GM18858 (cell line): ENCODE results near the gene SLC12A4.
"Not testable (repeated sequence)": the region's sequence is repeated elsewhere in the genome, so short reads cannot be mapped to it uniquely, and the experiment has no call there.

Experiments used
- ATAC-seq: cut with Tn5 transposase; IDR thresholded peaks from one replicate; pipeline ENCODE4 v1.9.1; 2021; ENCODE audit not compliant: unreplicated experiment

Gene SLC12A4

DNA sequence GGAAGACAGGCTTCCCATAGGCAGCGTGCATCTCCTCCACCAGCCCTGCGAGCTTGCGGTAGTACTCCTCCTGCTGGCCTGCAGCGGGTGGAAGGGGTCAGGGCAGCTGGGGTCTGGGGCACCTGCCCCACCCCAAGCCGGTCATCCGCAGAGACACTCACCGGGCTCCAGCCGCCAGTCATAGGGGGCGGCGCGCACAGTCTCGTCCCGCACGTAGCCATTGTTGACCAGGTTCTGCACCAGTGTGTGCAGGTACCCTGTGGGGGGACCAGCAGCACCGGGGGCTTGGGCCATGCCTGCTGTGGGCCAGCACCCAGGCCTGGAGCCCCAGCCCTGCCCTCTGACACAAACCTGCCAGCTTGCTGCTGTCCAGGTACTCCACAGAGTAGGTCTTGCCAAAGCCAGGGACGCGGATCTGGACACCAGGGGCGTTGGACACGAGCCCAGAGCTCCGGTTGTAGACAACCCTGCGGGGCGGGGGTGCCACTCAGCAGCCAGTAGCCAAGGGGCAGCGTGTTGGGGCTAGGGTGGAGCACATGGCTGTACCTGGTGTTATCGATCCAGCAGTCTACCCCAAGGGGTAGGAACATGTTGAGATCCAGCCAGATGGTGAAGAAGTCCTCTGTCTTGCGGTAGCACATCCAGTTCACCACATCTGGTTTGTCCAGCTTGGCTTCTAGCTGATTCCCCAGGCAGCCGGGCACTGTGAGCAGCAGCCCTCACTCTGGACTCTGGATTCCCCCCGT, 25.8 kb downstream of the SLC12A4 start:
- ATAC-seq = no peak

DNA sequence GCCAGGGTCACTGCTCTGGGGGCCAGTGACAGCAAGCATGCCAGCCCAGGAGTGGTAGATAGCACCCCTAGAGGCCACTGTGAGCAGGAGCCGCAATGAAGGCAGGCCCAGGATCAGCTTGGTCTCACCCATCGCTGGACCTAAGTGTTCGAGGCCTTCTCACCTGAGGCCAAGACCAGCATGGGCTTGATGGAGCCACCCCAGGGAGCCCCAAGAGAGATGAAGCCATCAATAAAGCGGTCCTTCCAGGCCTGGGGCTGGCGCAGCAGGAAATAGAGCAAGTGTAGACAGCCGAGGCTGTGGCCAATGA, 26.3 kb downstream of the SLC12A4 start:
- ATAC-seq = no peak

DNA sequence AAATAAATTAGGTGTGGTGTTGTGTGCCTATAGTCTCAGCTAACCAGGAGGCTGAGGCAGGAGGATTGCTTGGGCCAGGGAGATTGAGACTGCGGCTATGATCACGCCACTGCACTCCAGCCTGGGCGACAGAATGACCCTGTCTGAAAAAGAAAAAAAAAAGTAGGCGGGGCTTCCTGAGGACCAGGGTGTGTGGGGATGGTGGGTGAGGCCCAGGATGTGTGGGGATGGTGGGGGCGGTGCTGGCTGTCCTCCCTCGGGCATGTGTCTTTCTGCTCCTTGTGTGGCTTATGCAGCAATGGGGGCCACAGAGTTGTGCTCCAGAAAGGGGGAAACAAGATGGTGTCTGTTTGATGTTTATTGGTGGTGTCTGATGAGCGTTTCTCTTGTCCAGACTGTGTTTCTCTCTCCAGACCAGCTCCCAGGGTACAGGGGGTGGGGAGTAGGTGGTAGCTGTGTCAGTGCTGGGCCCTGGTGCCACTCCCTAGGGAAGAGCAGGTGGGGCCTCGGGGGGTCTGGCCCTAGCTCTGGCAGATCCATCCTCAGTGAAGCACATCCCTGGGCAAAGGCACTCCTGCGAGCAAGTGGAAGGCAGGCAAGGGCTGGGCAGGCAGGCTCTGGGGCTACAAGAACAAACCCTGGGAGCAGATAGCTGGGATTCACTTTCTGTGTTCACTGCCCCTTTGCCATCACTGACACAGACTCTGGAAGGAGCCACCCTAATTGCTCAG, 26.8 kb downstream of the SLC12A4 start:
- ATAC-seq = no peak

DNA sequence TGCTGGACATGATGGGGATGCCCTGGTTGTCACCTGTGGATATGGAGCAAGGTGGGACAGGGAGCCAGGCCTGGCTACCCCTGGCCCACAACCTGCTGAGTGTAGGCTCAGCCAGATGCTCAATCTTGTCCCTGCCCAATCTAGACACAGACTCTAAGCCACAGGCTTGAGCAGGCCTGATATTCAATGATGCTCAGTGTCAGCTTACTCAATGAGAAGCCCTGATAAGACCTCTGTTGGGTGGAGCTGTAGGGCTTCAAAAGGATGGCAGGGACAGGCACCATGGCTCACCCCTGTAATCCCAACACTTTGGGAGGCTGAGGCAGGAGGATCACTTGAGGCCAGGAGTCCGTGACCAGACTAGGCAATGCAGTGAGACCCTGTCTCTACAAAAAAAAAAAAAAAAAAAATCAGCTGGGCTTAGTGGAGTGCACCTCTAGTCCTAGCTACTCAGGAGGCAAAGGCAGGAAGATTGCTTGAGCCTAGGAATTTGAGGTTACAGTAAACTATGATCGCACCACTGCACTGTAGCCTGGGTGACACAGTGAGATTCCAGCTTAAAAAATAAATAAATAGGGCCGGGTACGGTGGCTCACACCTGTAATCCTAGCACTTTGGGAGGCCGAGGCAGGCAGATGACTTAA, 27.9 kb downstream of the SLC12A4 start:
- no peak for ATAC-seq

DNA sequence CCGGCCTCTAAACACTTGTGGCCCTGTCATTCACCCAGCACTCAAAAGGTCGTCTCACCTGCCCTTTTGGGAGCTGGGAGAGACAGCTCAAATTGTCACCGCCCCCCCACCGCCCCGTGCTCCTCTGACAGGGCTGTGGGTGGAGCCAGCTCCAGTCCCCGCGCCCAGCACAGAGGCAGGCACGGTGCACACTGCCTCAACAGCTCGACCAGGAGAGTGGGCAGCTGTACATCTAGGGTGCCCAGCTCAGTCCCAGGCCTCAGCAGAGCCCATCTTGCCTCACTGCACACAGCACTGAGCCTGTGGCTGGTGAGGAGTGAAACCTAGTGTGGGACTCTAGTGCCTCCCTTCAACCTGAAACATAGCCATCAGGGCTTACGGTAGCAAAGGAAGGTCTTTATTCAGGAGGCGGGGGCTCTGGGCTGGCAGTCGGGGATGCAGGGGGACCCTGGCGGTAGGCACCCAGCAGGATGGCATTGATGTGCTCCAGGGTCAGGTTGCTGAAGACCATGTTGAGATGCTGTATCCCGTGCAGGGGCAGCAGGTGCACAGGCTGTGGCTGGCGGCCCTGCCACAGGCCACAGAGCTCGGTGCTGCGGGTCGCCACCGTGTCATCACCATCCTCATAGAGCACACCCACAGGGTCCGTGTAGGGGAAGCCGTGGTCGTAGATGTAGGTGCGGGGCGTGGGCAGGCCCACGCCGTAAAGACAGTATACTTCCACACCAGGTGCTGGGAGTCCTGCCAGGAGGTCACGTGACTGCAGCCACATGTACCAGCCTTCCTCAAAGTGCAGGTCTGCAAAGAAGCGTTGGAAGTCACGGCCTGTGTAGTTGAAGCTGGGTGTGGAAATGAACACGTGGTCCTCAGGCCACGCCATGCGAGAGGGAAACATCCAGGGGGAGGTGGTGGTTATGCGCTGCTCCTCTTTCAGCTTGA, 28.7 kb downstream of the SLC12A4 start:
- ATAC-seq = no peak

DNA sequence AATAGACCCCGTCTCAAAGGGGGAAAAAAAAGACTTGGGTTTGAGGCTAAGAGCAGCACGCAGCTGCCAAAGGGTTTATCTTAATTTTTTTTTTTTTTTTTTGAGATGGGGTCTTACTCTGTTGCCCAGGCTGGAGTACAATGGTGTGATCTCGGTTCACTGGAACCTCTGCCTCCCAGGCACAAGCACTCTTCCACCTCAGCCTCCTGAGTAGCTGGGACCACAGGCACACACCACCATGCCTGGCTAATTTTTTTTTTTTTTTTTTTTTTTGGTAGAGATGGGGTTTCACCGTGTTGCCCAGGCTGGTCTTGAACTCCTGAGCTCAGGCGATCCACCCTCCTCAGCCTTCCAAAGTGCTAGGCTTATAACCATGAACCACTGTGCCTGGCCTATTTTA, 30.7 kb downstream of the SLC12A4 start:
- ATAC-seq = not testable (repeated sequence)

DNA sequence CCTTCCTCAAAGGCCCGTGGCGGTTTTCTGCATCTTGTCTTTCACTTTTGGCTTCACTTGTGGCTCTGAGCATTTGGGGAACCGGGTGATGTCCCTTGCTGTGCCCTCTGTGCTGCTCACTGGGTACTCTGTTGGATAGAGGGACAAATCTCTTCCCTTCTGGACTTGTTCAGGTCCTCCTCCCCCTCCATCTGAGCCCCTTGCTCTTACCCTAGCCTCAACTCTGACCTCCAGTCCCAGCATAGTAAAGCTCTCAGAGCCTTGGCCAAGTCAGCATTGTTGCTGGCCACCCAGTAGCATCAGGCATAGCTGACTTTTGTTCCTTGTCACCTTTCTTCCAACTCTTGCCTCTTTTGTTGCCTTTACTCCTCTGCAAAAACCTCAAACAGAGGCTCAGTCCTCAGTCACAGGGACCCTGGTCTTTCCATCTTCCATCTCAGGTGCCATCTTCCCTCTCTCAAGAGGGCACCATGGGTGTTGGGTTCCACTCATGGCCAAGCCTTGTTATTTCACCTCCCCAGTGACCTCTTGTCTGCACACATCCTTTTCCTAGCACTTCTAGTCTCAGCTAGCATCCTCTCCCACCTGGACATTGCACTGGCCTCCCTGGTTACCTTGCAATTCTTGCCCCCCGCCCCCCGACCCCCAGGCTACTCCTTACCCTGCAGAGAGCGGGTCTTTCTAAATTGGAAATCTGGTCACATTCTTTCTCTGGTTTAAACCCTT, 31.4 kb downstream of the SLC12A4 start:
- peak; percentile 51 for ATAC-seq

DNA sequence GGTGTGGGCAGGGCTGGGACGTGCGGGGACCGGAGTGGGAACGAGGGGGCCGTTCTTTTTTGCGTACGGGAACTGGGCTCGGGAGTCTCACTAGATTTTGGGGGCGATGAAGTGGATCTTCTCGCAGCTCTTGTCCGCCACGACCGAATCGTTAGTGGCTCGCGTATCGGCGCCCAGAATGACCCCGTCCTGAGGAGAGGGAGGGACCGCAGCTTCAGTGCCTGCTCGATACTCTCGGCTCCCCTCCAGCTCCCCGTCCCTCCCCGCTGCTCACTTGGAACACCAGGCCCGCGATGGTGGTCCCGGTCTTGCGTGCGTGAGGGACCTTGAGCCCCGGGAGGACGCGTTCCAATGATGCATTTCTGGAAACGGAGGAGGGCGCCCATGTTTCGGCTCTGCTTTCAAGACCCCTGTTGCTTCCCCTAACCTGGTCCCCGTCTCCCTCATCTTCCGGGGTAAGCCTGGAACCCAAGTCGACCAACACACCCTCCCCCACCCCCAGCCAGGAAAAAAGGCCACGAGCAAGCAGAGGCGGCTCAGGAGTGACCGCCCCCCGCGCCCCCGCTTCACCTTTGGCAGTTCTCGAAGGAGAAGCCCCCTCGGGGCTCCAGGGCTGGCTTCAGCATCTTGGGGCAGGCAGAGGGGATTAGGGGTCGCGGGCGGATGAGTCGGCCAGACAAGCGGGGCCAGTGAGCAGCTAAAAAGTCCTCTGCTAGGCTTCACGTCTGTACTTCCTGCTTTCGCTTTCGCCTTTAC, 32.1 kb downstream of the SLC12A4 start, which contains the start of gene PSMB10:
TSS of gene PSMB10 (minus strand) at position 727 of the 756 bp plus-strand sequence. CDS start at position 626, 101 bp downstream.
- ATAC-seq = no peak

DNA sequence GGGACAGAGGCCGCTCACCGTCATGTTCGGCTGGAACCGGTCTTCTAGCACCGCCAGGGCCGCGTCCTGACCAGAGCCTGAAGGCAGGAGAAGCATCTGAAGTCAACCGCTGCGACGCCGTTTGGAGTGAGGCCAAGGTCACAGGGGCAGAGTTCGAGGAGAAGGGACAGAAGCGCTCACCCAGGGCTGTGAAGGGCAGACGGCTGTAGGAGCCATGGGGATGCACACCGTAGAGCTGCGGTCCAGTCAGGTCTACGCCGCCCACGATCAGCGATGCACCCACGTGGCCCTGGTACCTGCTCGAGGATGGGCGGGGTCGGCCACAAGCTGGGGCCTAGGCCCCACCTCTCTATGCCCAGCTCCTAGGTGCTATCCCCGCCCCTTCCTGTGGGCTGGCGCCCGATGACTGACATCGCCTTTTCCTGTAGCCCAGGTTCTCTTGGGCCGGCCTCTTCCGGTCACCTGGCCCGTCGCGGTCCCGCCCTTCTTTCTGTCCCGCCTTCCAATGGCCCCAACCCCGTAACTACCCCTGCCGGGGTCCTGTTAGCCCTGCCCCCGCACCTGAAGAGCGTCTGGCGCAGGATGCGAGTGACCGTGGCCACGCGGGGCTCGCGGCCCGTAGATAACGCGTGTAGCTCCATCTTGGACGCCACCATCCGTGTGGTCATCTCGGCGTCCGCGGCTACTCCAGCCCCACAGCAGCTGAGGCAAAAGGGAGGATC, 32.9 kb downstream of the SLC12A4 start:
- ATAC-seq = peak; percentile 89

DNA sequence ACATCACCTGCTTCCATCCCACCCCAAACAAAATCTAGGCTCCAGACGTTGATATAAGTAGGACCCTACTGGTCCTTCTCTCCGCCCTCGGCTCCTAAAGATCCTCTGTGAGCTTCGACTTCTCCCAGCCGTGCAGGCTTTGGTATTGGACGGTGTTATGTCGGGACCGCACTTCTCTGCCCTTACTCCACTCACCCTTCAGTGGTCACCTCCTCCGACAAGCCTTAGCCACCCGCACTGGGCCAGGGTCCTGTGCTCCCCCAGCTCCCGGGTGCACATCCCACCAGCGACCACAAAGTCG, 33.4 kb downstream of the SLC12A4 start:
- no peak for ATAC-seq

DNA sequence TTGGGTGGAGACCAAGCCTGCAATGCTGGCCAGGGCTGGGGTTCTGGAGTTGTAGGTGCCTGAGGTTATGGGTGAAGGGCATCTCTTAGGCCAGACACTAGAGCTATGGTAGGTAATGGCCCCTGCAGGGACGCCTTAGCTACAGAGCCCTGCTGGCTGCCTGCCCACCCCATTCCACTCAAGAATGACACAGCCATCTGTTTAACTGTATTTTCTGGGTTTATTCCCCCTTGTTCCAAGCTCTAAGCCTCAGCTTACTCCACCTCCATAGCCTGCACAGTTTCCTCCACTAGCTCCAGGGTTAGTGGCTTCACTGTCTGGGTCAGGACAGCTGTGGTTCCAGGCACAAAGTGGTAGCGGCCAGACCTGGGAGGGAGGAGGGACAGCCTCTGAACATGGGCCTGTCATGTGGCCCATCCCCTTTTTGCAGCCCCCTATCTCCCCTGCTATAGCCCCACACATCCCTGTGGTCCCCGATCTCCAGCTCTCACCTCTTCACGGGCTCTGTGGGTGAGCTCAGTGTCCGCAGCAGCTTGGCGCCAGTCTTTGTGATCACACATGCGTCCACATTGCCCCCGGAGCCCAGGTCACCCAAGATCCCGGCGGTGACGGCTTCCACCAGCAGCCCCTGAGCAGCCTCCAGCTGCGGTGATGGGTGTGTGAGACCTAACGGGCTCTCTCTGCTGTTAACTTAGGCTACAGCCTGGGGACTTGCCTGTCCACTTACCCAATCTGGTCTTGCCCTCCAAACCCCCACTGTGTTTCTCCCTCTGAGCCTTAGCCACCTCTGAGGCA, 33.9 kb downstream of the SLC12A4 start:
- no peak for ATAC-seq

DNA sequence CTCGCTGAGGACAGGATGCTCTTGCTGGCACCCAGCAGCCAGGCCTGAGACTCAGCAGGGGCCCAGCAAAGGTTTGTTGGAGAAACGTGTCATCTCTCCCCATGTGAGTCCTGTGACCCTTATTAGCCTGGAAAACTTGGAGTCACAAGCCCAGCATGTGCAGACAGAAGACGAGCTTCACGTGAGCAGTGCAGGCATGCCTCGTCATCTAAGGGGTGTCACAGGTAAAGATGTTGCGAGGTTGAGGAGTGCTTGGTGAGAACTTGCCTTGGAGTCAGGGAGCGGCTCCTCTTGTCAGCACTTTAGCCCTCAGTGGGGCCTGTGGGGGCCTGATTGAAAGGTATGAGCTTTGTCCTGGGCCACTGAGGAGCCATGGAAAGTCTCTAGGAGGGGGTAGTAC, 34.6 kb downstream of the SLC12A4 start:
- ATAC-seq = no peak

DNA sequence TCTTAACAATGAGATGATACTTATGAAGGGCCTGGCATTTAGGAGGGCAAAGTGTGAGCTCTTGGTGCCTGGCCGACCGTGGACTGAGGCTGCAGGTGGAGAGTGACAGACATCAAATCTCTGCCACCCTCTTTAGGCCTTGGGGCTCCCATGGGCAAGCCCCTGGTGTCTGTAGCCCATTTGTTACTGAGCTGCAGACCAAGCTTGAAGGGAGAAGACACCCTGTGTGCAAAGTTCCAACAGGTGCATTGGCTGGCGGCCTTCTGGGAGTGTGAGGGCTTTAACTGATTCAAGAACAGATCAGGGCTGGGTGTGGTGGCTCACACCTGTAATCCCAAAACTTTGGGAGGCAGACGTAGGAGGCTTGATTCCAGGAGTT, 36.0 kb downstream of the SLC12A4 start:
- ATAC-seq = no peak

DNA sequence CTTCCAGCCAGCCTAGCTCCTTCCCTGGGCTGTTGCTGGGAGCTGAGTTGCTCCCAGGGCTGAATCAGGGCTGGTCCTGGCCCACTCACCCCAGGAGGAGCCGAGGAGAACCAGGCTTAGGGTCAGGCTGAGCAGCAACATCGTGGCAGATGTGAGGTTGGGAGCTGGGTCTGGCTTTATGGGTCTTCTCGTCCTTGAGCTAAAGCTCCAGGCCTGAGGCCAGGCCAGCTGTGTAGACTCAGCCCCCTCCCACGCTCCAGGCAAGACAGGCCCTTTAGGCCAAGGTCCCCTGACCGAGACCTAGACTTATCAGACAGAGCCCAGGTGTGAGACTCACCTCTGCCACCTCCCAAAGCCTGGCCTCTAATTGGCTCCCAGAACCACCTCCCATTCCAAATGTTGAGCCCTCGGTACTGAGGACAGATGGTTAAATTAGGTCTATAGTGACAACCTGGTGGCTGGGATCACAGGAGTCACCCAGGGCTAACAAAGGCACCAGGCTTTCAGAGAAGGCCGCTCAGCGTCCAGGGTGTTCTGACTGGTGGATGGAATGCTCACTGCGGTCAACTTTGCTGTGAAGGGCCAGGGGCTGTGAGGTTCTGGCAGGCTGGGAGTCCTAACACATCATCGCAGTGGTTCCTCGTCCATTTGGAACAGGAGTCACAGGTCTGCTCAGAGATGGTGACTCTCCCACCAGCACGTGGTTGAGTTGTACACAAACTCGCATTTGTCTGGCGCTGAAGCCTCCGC, 36.5 kb downstream of the SLC12A4 start, which contains the start of gene CTRL:
TSS of gene CTRL (minus strand) at position 151 of the 750 bp plus-strand sequence. CDS start at position 141, 10 bp downstream.
- ATAC-seq = no peak

DNA sequence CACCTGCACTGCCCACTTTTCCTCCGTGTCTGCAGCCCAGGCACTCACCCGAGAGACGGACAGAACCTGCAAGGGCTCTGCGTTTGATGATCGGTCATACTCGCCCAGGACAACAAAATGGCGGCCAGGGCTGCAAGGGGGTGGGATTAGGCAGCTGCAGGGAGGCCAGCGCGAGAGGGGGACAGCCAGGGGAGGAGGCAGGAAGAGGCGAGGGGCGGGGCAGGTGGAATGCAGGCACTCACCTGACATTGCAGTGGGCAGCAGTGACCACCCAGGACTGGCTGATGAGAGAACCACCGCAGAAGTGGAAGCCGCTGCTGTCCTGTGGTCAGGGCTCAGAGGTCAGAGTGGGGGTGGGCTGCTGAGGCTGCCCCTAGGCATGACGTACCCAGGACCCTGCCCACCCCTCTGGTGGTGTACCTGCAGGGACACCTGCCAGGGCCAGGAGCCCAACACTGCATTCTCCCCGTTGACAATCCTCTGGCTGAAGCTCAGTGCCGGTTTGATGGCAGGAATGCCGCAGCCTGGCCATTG, 37.7 kb downstream of the SLC12A4 start:
- ATAC-seq = no peak

DNA sequence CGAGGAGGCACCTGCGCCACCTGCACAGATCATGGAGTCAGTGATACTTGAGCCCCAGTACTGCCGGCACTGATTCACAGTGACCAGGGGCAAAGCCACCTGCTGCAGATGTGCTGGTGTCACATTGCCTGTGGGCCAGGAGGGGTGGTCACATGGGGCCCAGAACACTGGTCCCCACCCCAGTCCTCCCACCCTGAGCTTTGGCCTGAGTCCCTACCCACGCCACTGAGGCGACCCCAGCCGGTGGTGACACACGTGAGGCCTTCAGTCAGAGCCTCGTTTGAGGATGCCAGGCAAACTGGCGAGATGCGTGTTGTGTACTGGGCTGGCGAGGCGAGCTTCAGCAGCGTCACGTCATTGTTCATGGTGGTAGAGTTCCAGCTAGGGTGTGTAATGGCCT, 38.2 kb downstream of the SLC12A4 start:
- no peak for ATAC-seq
